ENCODE measurements around the gene PACRG.

Gene PACRG

DNA sequence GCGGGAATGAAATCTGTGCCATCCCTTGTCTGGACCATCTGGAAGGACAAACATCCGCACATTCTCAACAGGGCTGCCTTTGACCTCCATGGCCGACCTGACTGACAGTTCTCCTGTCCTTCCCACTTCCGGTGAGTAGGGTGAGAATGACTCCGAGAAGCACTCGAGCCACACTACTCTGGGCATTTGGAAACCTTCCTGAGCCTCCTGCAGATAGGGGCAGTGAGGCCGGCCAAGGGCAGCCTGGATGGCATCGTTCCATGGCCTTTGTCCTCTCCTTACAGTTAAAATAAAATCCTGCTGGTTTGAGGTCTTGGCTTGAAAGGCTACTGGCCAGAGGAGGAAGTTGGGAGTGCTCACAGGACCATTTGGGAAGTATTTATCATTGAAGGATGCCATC, 615.8 kb downstream of the PACRG start:
- DNase-seq, result no peak

DNA sequence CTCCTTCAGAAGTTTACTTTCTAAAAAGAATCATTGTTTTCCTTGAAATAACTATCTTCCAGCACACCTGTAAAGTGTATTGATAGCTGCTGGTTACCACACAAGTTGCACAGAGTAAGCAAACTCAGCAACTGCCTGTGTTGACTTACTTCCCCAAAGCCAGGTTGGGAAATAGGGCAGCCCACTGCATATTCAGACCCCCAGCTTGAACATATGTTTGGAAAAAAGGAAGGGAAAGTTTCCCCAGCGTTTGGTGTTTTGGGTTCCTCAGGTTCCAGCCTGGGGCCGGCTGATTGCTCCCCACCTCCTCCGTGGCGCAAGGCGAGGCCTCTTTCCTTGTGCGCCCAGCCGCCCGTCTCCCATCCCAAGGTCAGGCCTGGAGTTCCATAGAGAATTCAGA, 616.6 kb downstream of the PACRG start:
- DNase-seq, result no peak

DNA sequence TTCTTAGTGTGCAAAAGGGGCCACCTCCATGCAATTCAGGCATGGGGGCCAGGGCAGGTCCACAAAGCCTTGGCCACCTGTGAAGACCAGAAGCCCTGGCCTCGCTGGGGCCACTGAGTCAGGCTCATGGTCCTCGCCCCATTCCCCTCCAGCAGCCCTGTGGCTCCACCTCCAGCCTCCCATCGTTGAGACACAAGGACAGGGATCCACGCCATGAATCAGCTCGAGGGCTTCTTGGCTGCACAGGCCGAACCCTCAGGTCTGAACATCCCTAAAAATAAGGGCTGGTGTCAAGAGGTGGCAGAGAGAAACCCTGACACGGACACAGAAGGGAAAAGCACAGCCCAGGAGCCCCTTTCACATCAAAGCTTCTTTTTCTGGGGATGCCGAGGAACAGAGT, 618.2 kb downstream of the PACRG start:
- DNase-seq, result no peak

DNA sequence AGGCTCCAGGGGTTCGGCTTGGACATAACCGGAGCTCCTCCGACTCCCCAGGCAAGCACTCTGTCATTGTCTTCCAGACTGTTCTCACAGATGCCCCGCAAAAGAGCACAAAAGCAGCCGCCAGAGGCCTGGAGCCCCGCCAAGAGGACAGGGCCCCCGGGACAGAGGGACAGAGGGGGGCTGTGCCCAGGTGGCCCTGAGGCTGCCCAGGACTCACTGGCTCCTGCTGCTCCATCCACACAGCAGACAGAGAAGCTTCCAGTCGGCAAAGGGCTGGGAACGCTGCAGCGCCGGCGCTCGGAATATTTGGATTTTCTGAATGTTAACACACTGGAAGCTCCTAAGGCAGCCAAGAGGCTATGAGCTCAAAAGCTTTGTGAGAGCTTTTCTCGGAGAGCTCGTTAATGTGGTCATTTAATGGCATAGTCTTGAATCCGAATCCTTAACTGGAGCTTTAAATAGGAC, 618.8 kb downstream of the PACRG start:
- DNase-seq, result no peak

DNA sequence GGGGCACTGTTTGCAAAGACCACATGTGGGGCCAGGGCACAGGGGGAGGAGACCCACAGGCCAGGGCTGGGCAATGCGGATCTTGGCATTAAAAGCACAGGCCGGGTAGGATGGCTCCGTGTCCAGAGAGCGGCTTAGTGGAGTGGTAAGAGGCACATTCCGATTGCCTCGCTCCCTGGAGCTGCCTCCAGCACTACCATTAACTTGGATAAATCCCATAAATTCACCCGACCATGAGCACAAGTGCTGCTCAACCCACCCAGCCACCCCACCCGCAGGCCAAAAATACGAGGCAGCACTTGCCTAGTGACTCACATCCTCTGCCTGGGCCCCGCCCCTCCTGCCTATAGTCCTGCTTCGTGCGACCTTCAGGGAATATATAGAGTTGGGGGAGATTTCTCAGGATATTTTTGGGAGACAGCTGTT, 619.3 kb downstream of the PACRG start:
- DNase-seq, result peak; percentile 33

- DNase-seq, result peak; percentile 14
These were observed 621.3 kb downstream of the PACRG start for GRCh38 chr6:163348789-163349680.

DNA sequence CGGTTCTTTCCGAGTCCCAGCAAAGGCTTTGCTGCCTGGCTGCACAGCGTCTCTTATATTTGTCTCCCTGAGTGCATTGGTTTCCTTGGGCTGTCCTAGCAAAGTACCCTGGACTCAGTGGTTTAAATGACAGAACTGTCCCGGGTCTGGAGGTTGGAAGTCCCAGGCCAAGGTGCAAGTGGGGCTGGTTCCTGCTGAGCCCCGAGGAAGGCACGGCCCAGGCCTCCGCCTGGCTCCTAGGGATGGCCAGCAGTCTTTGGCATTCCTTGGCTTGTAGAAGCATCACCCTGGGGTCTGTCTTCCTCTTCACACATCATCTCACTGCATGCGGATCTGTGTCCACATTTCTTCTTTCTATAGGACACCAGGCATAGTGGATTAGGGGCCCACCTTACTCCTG, 621.9 kb downstream of the PACRG start:
- DNase-seq, result no peak

DNA sequence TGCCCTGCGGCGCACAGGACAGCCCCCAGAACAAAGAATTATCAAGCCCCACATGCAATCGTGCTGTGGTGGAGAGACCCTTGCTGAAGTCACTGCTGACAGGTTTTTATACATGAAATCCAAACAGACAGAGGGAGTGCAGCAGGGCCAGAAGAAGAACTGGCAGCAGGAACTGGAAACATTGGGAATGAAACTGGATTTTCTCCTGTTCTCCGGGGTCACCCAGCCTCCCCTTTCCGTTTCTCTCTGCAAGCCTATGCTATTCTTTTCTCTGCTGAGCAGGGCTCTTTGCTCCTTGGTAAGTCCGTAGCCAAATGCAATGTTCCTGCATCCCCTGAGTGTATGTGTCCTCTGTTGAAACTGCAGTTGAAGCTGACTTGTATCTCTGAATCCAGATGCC, 623.2 kb downstream of the PACRG start:
- DNase-seq, result no peak

- DNase-seq, result no peak
These were observed 624.4 kb downstream of the PACRG start for GRCh38 chr6:163352011-163352685.

DNA sequence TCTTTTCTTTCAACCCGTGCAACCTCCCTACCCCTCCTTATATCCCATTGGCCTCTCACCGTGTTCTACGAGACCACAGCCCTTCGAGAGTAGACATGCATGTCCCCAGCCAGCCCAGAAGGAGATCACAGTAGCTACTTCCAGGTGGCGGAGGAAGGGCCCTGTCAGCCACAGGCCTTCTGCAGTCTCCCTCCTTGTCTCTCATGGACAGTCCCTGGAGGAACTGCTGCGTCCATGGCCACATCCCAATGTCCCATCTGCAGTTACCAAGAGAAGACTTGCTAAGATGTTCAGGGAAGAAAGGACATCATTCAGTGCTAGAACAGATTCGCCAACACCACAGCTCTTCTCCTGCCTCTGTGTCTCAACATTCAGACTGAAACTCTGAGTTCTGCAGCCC, 625.2 kb downstream of the PACRG start:
- DNase-seq, result no peak

GRCh38 chr6:163354085-163354484, 626.3 kb downstream of the PACRG start:
- peak; percentile 28 for DNase-seq

DNA sequence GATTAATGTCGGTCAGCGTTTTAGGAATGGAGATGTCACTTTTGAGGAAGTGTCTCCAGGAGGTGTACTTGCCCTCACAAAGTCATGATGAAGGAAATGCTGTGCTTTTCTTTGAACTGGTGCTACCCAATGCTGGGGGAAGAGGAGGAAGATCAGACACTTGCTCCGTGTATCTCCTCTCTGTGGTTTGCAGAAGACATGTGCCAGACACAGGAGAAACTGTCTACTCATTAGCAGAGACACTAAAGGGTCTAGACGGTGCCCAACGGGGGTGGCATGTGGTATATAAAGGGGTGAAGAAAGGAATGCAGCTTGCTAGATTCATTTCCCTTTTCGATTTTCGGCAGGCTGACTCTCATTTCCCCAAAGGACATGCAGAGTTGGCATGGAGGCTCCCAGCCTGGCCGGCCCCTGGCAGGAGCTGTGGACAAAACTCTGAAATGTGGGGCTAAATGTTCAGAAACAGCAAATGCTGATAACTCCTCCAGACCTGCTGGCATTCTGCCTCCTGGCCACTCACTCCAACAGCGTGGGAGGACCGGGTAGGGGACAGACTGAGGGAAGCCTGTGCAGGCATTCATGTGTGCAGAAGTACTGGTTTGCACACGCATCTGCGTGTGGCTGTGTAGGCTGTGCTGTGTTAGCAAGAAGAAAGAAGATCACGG, 627.1 kb downstream of the PACRG start:
- peak; percentile 36 for DNase-seq

DNA sequence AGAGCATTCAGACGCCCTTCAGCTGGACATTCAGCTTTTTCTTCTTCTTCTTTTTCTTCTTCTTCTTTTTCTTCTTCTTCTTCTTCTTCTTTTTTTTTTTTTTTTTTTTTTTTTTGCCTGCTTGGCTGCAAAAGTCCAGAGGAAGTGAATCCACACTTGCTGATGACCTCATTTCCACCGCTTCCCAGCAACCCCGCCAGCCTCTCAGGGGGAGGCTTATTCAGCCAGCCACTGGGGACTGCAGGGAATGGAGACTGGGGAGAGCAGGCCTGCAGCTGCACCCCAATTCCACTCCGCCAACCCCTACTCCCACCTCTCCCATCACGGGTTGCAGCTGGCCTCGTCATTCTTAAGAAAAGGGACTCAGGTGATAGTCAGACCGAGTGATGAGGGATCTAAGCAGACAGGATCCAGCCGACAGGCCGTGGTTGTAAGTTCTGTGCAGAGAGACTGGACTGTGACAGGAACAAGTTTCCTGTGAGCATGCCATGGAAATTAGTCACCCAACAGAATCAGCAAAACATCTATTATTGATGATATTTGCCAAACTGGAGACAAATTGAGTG, 627.7 kb downstream of the PACRG start:
- peak; percentile 83 for DNase-seq

GRCh38 chr6:163356324-163356723, 628.5 kb downstream of the PACRG start:
- peak; percentile 85 for DNase-seq

DNA sequence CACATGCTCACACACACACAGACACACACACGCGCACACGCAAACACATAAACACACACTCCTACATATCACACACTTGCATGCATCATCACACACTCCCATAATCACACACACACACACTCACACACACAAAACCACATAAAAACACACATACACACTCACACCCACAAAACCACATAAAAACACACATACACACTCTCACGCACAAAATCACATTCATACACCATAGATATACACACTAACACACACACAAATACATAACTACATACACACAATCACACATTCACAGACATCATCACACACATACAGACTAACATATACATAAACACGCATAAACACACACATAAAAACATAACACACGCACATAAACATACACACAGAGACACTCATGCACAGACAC, 629.0 kb downstream of the PACRG start:
- DNase-seq, result no peak

DNA sequence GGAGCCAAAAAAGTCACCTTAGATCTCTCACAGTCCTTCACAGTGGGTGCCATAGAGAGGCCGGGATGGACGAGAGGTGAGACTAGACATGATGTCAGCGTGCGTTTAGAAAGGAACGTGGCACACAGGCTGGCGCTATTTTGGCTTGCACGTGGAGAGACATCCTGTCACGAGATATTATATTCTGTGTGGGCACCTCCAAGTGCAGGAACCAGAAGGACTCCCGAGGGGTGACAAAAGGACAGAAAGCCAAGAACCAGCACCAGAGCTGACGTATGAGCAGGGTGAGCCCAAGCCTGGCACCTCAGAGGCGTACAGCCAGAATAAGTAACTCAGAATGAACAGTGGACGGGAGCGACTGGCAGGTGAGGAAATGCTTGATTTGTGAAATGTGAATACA, 636.9 kb downstream of the PACRG start:
- DNase-seq, result no peak
